Glutamatergic neuron (in vitro differentiated cells): ENCODE measurements around the gene CPB2. TPM values are rescaled to one million over a fixed set of nuclear protein-coding genes. Genes with fewer than 3 reads are reported as not detected.

Experiments
- DNase-seq: peaks from one replicate; pipeline ENCODE4 v3.0.0; 2022
- H3K27ac Mint-ChIP-seq: one replicate; pipeline ENCODE4 v1.8.0; 2020; ENCODE audit warnings: mild to moderate bottlenecking, mixed read lengths, inconsistent platforms; ENCODE audit not compliant: unreplicated experiment
- H3K27me3 Mint-ChIP-seq: one replicate; pipeline ENCODE4 v1.8.0; 2020; ENCODE audit warnings: mild to moderate bottlenecking, moderate library complexity, mixed read lengths, inconsistent platforms; ENCODE audit not compliant: unreplicated experiment
- H3K36me3 Mint-ChIP-seq: one replicate; pipeline ENCODE4 v1.8.0; 2020; ENCODE audit warnings: mild to moderate bottlenecking, mixed read lengths, inconsistent platforms; ENCODE audit not compliant: unreplicated experiment
- H3K4me1 Mint-ChIP-seq: one replicate; pipeline ENCODE4 v1.8.0; 2020; ENCODE audit warnings: mild to moderate bottlenecking, low read depth, mixed read lengths, inconsistent platforms; ENCODE audit not compliant: unreplicated experiment
- H3K4me3 Mint-ChIP-seq: one replicate; pipeline ENCODE4 v1.8.0; 2020; ENCODE audit warnings: mild to moderate bottlenecking, mixed read lengths, inconsistent platforms; ENCODE audit not compliant: unreplicated experiment
- H3K9me3 Mint-ChIP-seq: one replicate; pipeline ENCODE4 v1.8.0; 2020; ENCODE audit warnings: mild to moderate bottlenecking, moderate library complexity, mixed read lengths, inconsistent platforms; ENCODE audit not compliant: unreplicated experiment
- total RNA-seq: library from RNA; stranded (reverse); fragmentation: NEBNext Ultra II Directional; extraction: Animal tissue kit (Norgen Biotek cat#: 25700); gene quantifications from one replicate; pipeline ENCODE4 v1.2.1, GENCODE V29; 2021; ENCODE audit not compliant: unreplicated experiment
- TF ChIP-seq, protein P1 (sequence below): fragments of 200-600 bp; sonication (generic); IDR thresholded peaks from one replicate; pipeline ENCODE4 v1.5.0; 2021; ENCODE audit not compliant: partially characterized antibody, unreplicated experiment

The CPB2 gene
- total RNA-seq, 1 donor from 2014 or later = not detected

DNA sequence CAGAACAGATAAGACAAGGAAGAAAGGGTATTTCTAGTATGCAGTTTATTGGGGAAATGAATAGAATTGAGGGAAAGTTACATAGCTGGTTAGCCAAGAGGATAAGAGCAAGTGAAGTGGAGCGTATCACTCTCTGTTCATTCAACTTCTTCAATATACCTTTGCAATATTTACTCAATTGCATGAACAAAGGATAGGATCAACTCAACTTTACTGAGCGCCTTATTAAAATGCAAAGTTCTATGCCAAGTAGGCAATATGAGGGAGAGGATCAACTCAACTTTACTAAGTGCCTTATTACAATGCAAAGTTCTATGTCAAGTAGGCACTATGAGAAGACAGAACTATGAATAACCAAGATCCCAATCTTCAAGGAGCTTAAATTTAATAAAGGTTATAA, 96.2 kb downstream of the CPB2 start:
- Mint-ChIP-seq H3K36me3 (no peaks in the 10 kb centered on the region), H3K27ac (no peak overlapping the region), H3K9me3 (no peaks in the 10 kb centered on the region), H3K27me3 (no peaks in the 10 kb centered on the region), H3K4me3 (no peak overlapping the region), H3K4me1 (peaks cover 1% of the 10 kb centered on the region)
- TF ChIP-seq, protein P1, sequence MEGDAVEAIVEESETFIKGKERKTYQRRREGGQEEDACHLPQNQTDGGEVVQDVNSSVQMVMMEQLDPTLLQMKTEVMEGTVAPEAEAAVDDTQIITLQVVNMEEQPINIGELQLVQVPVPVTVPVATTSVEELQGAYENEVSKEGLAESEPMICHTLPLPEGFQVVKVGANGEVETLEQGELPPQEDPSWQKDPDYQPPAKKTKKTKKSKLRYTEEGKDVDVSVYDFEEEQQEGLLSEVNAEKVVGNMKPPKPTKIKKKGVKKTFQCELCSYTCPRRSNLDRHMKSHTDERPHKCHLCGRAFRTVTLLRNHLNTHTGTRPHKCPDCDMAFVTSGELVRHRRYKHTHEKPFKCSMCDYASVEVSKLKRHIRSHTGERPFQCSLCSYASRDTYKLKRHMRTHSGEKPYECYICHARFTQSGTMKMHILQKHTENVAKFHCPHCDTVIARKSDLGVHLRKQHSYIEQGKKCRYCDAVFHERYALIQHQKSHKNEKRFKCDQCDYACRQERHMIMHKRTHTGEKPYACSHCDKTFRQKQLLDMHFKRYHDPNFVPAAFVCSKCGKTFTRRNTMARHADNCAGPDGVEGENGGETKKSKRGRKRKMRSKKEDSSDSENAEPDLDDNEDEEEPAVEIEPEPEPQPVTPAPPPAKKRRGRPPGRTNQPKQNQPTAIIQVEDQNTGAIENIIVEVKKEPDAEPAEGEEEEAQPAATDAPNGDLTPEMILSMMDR = no peak
- DNase-seq = no peak

DNA sequence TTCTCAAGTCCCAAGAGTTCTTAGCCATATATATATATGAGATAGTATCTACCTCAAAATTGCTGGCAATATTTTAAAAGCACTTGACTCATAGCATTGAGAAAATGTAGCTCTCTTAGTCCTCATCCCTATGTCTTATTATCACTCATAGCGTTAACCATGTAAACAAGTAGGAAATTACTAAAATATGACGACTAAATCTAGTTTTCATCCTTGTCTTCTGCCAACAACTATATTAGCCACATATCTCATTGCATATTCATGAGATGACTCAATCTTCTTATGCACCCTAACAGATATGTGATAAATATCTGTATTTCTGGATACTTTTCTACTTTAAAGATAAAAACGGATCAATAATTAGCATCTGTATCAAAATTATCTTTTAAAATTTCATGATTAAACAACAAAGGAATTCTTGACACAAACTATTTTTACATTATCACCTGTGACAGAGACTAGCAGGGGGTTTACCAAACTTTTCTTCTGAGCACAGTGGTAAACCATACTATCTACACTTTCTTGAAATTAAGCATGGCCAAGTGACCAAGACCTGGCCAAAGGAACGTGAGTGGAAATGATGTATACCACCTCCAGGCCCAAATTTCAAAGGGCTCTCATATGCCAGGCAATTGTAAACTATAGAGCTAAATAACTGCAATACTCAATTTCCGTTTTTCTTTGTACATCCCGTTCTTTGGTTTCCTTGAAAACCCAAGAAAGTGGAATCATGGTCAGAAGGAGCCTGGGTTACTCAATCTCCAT, 98.0 kb downstream of the CPB2 start:
- H3K9me3 Mint-ChIP-seq = no peaks in the 10 kb centered on the region
- TF ChIP-seq, protein P1 = no peak
- H3K27me3 Mint-ChIP-seq = no peaks in the 10 kb centered on the region
- no peak for DNase-seq
- no peak overlapping the region for H3K27ac Mint-ChIP-seq
- H3K36me3 Mint-ChIP-seq = no peaks in the 10 kb centered on the region
- H3K4me1 Mint-ChIP-seq = peaks cover 1% of the 10 kb centered on the region
- no peak overlapping the region for H3K4me3 Mint-ChIP-seq

DNA sequence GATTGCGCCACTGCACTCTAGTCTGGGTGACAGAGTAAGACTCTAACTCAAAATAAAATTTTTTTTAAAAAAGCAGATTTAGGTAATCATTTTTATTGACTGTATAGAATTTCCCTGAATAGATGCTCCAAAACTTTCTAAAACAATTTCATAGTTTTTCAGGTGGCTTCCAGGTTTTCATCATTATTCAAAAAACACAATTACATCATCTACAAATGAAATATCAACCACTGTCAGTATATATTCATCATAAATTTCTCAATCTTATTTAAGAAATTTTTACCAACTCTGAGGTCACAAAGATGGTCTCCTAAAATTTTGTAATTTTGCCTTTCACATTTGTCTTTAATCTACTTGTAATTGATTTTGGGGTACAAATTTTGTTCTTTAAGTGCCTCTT, 100.3 kb downstream of the CPB2 start:
- H3K36me3 Mint-ChIP-seq = peaks cover 13% of the 10 kb centered on the region
- no peak overlapping the region for H3K27ac Mint-ChIP-seq
- peaks cover 1% of the 10 kb centered on the region for H3K4me1 Mint-ChIP-seq
- DNase-seq = no peak
- H3K27me3 Mint-ChIP-seq = no peaks in the 10 kb centered on the region
- TF ChIP-seq, protein P1 = no peak
- no peak overlapping the region for H3K4me3 Mint-ChIP-seq
- peaks cover under 1% of the 10 kb centered on the region for H3K9me3 Mint-ChIP-seq

Other genes with a start within 250 kb of the CPB2 start
- 72.3 TPM for gene ZC3H13, start 52.3 kb downstream of the CPB2 start, total RNA-seq
- gene LCP1, start 77.1 kb upstream of the CPB2 start, total RNA-seq = 0.71 TPM
- gene LRRC63, start 106.9 kb upstream of the CPB2 start, total RNA-seq = not detected